ENCODE data around the gene KCNK1.

GRCh38 chr1:233587196-233587595 lies 26.7 kb upstream of the KCNK1 start:
- TF ChIP-seq JUND (IDR thresholded peaks at IDR 0.05): no peak
- no peak for TF ChIP-seq SMC3 (IDR thresholded peaks at IDR 0.05; ENCODE audit: low read depth, low read length)
- TF ChIP-seq CTCF (IDR thresholded peaks at IDR 0.05): no peak
- TF ChIP-seq TEAD4 (IDR thresholded peaks at IDR 0.05; ENCODE audit: borderline replicate concordance, insufficient read depth): no peak
- TF ChIP-seq SIN3A (IDR thresholded peaks at IDR 0.05; ENCODE audit: borderline replicate concordance, low read depth, low read length): no peak
- no peak for TF ChIP-seq POLR2AphosphoS5 (IDR thresholded peaks at IDR 0.05; ENCODE audit: low read depth, low read length)
- no peak for TF ChIP-seq EP300 (IDR thresholded peaks at IDR 0.05; ENCODE audit: borderline replicate concordance in 1 of 2, low read depth in 1 of 2, low read length in 1 of 2)
- TF ChIP-seq YY1 (IDR thresholded peaks at IDR 0.05; ENCODE audit: low read depth): no peak
- TF ChIP-seq REST (IDR thresholded peaks at IDR 0.05; ENCODE audit: low read depth, low read length): no peak
- no peak for TF ChIP-seq TAF1 (IDR thresholded peaks at IDR 0.05; ENCODE audit: borderline replicate concordance, low read depth, low read length)
- TF ChIP-seq RFX5 (IDR thresholded peaks at IDR 0.05; ENCODE audit: low read length): no peak
